Esophagus squamous epithelium (tissue), 4 donors: ENCODE results near the gene KLHL40.

Source experiments
- CTCF ChIP-seq, 6 experiments: fragments of 450-650 bp in 4 of 6; fragments of 200-600 bp in 2 of 6; sonication (generic) in 2 of 6; IDR thresholded peaks; one replicate each; pipeline ENCODE4 v1.5.1; 2016 to 2019; ENCODE audit warnings: antibody characterized with exemption in 6 of 6, mild to moderate bottlenecking in 4 of 6, moderate library complexity in 4 of 6
- POLR2A ChIP-seq, 4 donors: fragments of 450-650 bp; IDR thresholded peaks; one replicate each; pipeline ENCODE4 v1.6.1; 2017; ENCODE audit warnings: antibody characterized with exemption in 4 of 4, mild to moderate bottlenecking in 4 of 4, moderate library complexity in 3 of 4

GRCh38 chr3:42672515-42672914, 12.8 kb upstream of the KLHL40 start:
- no peak for TF ChIP-seq CTCF (IDR thresholded peaks at IDR 0.05)
- no peak for TF ChIP-seq POLR2A (IDR thresholded peaks at IDR 0.05)
